HL-60/S4 treated with phorbol 12-myristate 13-acetate at 8.2 ng/mL for 4 days and 3 days (cell line): ENCODE data around the gene MARK1.

Experiments used
- in situ Hi-C: fragments of 300-500 bp; cut with MboI; formaldehyde crosslinking; loops from 2 replicates; pipeline ENCODE4 v1.15.0; 2022; ENCODE audit warnings: low sequenced_read_pairs

Gene MARK1

GRCh38 chr1:220708936-220709801, 181.2 kb downstream of the MARK1 start:
- in situ Hi-C loops: no loop called here

GRCh38 chr1:220710333-220710732, 182.4 kb downstream of the MARK1 start:
- in situ Hi-C loops: no loop called here

GRCh38 chr1:220711056-220711809, 183.3 kb downstream of the MARK1 start:
- in situ Hi-C loops: no loop called here
